Brain microvascular endothelial cell (primary cell): ENCODE results near the gene TTLL1.

ENCODE experiments used
- DNase-seq: peaks from one replicate; pipeline ENCODE4 v3.0.0-alpha.2; 2020
- H3K27ac ChIP-seq: fragments of 250-450 bp; sonication (Bioruptor Pico); 2 replicates; pipeline ENCODE4 v1.5.1; 2020; ENCODE audit warnings: mild to moderate bottlenecking, moderate library complexity
- H3K27me3 ChIP-seq: fragments of 250-450 bp; sonication (Bioruptor Pico); replicated peaks from 2 replicates; pipeline ENCODE4 v1.5.1; 2020; ENCODE audit warnings: mild to moderate bottlenecking
- H3K36me3 ChIP-seq: fragments of 250-450 bp; sonication (Bioruptor Pico); replicated peaks from 2 replicates; pipeline ENCODE4 v1.5.1; 2020; ENCODE audit warnings: mild to moderate bottlenecking
- H3K4me3 ChIP-seq: 2 replicates; pipeline ENCODE4 v1.5.1; 2011; ENCODE audit warnings: low read depth, mild to moderate bottlenecking, control low read depth, low read length, moderate library complexity
- in situ Hi-C: cut with HindIII; loops from 2 replicates; pipeline ENCODE4 v1.10.0; 2017; ENCODE audit warnings: low sequenced_read_pairs, low pct_ligation_motif_present
- TF ChIP-seq, protein P1 (sequence below): IDR thresholded peaks from 2 replicates; pipeline ENCODE4 v1.5.1; 2011; ENCODE audit warnings: low read depth, mild to moderate bottlenecking, moderate library complexity, low read length, control low read depth, inconsistent platforms; ENCODE audit errors: missing control alignments

Gene TTLL1

DNA sequence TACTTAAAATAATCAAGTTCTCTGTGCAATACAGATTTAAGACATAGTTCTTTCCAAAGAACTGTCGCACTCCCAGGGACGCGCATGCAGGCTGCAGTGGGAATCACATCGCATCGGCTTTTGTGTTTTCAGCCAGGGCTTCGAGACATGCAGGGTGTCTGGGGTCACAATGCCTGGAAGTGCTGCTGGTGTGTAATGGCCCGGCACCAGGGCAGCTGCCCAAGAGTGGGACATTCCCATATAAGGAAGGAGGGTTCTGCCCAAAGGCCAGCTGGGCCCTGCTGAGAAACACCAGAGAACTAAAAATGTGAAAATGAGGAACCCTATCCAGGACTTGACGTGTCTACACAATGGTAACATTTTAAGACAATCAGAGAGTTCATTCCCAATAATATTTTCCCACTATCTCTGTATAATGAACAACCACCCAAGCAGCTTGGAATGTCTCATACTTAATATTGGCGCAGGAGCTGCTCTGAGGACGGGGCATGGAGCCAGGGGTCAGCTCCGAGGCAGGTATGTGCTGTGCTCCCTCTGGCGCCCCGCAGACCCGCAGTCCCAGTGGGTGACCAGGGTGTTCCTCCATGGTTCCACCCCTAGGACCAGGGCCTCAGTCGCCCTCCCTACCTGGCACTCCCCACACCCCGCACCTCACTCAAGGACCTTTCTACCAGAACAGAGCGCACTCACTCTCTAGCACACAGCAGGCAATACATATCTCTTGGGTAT, 42.7 kb upstream of the TTLL1 start:
- H3K27me3 ChIP-seq: no peaks in the 10 kb centered on the region
- TF ChIP-seq, protein P1, sequence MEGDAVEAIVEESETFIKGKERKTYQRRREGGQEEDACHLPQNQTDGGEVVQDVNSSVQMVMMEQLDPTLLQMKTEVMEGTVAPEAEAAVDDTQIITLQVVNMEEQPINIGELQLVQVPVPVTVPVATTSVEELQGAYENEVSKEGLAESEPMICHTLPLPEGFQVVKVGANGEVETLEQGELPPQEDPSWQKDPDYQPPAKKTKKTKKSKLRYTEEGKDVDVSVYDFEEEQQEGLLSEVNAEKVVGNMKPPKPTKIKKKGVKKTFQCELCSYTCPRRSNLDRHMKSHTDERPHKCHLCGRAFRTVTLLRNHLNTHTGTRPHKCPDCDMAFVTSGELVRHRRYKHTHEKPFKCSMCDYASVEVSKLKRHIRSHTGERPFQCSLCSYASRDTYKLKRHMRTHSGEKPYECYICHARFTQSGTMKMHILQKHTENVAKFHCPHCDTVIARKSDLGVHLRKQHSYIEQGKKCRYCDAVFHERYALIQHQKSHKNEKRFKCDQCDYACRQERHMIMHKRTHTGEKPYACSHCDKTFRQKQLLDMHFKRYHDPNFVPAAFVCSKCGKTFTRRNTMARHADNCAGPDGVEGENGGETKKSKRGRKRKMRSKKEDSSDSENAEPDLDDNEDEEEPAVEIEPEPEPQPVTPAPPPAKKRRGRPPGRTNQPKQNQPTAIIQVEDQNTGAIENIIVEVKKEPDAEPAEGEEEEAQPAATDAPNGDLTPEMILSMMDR: no peak
- no peak for DNase-seq
- H3K4me3 ChIP-seq: no peak overlapping the region
- peaks cover 23% of the 10 kb centered on the region for H3K36me3 ChIP-seq
- H3K27ac ChIP-seq: no peak overlapping the region
- in situ Hi-C loops: no loop called here

DNA sequence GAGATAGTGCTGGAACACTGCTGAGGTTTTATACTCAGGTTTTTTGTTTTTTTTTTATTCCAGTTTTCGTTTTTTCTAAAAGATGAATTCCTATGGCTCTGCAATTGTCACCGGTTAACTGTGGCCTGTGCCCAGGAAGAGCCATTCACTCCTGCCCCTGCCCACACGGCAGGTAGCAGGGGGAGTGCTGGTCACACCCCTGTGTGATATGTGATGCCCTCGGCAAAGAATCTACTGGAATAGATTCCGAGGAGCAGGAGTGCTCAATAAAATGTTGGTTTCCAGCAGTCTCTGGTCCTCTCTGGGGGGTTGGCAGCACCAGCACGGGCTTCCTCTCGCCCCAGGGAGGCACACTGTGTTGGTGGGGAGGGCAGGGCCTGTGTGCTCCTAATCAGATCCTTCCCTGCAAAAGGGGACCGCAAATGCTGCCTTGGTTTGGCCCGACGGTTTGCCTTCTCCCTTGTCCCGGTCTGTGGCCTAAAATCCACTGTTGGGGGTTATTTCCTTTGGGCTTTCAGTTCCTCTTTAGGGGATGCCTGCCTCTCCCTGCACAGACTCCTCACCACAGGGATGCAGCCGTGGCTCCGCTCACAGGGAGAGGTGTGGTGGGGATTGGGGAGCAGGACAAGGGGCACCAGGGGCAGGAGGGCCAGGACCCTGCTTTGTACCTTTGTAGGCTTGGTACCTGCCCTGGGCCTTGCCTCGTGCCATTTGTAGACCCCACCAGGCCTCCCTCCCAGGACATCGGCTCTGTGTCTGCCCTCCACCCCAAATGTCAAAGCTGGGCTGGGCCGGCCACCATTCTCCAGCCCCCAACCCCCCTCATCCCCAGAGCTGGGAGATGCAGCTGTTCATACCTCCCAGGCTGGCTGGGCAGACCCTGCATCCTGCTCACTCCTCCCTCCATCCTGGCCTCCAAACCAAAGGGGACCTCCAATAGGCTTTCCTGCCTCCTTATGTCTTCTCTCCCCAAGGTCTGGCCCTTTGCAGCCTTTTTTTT, 40.5 kb upstream of the TTLL1 start:
- in situ Hi-C loops: no loop called here
- H3K27me3 ChIP-seq: no peaks in the 10 kb centered on the region
- TF ChIP-seq, protein P1: no peak
- H3K4me3 ChIP-seq: no peak overlapping the region
- H3K27ac ChIP-seq: no peak overlapping the region
- peaks cover 13% of the 10 kb centered on the region for H3K36me3 ChIP-seq
- no peak for DNase-seq

DNA sequence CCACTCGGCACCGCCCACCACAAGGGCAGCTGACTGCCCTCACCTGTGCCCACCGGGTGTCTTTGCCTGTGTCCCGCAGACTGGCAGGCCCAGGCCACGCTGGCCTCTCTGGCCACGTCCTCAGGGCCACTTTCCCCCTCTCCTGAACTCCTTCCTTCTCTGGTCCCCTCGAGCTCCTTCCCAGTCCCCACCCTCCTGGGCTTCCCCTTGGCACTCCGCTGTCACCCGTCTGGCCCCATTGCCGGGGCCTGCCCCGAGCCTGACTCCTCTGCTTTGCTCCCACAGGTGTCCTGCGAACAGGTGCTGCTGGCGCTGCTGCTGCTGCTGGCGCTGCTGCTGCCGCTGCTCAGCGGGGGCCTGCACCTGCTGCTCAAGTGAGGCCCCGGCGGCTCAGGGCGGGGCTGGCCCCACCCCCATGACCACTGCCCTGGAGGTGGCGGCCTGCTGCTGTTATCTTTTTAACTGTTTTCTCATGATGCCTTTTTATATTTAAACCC, 39.8 kb upstream of the TTLL1 start:
- in situ Hi-C loops: no loop called here
- Histone ChIP-seq H3K36me3 (peaks cover 6% of the 10 kb centered on the region), H3K4me3 (no peak overlapping the region), H3K27ac (no peak overlapping the region), H3K27me3 (no peaks in the 10 kb centered on the region)
- no peak for DNase-seq
- TF ChIP-seq, protein P1: no peak

DNA sequence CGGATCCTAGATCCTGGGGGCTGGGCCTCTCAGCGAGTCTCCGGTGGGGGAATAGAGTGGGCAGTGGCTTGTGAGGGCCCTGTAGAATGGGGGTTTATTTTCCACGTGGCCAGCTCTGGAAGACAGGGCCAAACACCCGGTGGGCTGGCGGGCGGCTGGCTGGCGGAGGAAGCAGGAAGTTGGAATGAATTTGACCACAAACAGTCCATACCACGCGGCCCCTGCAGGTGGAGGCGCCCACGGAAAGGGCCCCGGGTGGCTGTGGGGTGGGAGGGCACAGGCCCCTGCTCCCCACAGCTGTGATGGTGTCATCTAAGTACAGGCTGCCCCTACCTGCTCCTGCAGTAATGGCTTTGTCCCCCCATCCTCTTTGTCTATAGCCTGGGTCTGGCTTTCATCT, 38.9 kb upstream of the TTLL1 start:
- peaks cover 6% of the 10 kb centered on the region for H3K36me3 ChIP-seq
- H3K27ac ChIP-seq: no peak overlapping the region
- no peaks in the 10 kb centered on the region for H3K27me3 ChIP-seq
- TF ChIP-seq, protein P1: no peak
- DNase-seq: no peak
- no peak overlapping the region for H3K4me3 ChIP-seq
- in situ Hi-C loops: no loop called here

DNA sequence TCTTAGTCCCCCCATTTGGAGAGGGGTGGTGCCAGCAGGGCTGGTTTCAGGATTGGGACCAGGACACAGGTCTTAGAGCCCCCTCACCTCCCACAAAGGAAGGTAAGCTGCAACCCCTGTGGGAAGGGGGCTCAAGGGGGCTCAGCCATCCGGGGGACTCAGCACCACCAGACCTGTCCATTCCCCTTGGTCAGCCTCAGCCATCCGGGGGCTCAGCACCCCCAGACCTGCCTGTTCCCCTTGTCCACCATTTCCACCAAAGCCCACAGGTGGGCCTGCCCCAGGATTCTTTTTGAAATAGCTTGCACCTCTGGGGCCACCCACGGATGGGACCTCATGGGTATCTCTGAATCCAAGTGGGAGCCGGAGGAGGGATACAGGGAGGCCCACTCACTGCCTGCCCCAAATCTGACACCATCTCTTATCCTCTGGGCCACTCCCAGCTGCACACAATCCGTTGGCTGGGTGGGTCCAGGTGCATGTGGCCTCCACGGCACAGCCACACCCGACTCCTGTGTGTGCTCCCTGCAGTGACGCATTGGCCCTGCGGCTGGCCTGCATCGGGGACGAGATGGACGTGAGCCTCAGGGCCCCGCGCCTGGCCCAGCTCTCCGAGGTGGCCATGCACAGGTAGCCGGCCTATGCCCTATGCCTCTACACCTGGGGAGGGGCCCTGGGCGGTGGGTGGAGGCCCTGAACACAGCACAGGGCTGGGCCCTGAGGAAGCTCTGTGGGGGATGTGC, 38.1 kb upstream of the TTLL1 start:
- TF ChIP-seq, protein P1: no peak
- in situ Hi-C loops: no loop called here
- no peaks in the 10 kb centered on the region for H3K27me3 ChIP-seq
- H3K36me3 ChIP-seq: peaks cover 2% of the 10 kb centered on the region
- no peak for DNase-seq
- no peak overlapping the region for H3K27ac ChIP-seq
- H3K4me3 ChIP-seq: no peak overlapping the region
